CD4-positive, alpha-beta T cell treated with Interleukin-17A for 4 hours (primary cell): ENCODE data around the gene THSD4.
"Not testable (repeated sequence)": the region's sequence is repeated elsewhere in the genome, so short reads cannot be mapped to it uniquely, and the experiment has no call there.

Source experiments
- DNase-seq: peaks from one replicate; pipeline ENCODE4 v3.0.0-alpha.2; 2020; ENCODE audit warnings: mixed read lengths

The THSD4 gene

GRCh38 chr15:71124937-71125790, 9.9 kb downstream of the THSD4 start:
- no peak for DNase-seq

DNA sequence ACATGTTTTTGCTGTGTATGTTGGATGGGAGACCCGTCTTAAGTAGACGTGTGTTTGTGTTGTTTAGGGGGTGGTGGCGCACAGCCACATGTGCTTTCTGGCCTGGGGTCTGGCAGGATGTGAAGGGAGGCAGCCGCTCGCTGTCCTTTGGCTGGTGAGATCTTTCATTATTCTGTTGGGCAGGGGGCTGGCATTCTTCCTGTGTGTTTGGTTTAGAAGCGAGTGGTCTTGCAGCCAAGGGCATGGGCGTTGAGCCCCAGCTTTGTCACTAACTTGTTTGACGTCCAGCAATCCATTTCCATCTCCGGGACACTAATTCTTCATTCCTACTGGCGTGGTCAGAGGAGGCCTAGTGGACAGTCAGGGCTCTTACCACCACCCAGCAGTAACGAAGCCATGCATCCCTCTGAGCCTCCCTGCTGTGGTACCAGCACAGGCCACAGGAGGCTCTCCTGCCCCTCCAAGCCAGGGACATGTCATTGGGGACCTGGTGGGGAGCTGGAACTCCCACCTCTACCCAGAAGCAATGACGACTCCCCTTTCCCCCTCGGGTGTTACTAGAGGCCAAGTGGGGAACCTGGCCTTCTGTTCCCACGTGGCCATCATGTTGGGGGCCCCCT, 10.7 kb downstream of the THSD4 start:
- DNase-seq, result no peak

- no peak for DNase-seq
Observed at GRCh38 chr15:71127083-71127482, 11.8 kb downstream of the THSD4 start.

- not testable (repeated sequence) for DNase-seq
Observed at GRCh38 chr15:71128159-71128558, 12.9 kb downstream of the THSD4 start.

- DNase-seq, result no peak
Observed at GRCh38 chr15:71128939-71129562, 13.8 kb downstream of the THSD4 start.

- DNase-seq, result no peak
Observed at GRCh38 chr15:71129669-71130068, 14.4 kb downstream of the THSD4 start.

DNA sequence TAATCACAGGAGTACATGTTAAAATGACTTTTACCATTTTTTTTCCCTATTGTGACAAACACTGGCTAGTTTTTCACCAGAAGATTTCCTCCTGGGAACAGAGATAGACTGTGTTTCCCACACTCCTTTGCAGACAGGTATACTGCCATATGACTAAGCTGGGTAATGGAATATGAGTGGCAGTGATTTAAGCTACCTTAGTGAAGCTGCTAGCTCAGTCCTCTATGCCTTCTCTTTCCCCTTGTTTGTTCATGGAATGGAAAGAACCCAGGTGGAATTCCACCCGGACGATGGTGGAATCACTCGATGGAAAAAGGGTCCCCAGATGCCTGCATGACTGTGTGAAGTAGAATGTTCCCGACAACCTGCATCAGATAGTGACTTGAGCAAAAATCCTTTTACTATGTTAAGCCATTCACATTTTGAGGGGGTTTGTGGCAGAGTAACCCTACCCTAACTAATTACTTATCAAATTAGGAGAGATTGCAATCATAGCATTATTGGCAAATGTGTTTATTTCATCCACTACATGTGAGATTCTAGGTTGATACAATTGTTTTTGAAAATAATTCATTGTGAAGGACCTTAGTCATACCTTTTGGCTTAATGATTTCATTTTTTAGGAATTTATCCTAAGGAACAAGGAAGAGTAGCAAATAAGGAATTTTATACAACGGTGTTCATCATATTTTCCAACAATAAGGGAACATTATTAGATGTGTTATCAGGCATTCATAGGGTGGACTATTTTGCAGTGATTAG, 16.5 kb downstream of the THSD4 start:
- DNase-seq, result no peak

- no peak for DNase-seq
Observed at GRCh38 chr15:71133747-71134472, 18.6 kb downstream of the THSD4 start.

GRCh38 chr15:71136159-71136783, 21.0 kb downstream of the THSD4 start:
- DNase-seq, result no peak

DNA sequence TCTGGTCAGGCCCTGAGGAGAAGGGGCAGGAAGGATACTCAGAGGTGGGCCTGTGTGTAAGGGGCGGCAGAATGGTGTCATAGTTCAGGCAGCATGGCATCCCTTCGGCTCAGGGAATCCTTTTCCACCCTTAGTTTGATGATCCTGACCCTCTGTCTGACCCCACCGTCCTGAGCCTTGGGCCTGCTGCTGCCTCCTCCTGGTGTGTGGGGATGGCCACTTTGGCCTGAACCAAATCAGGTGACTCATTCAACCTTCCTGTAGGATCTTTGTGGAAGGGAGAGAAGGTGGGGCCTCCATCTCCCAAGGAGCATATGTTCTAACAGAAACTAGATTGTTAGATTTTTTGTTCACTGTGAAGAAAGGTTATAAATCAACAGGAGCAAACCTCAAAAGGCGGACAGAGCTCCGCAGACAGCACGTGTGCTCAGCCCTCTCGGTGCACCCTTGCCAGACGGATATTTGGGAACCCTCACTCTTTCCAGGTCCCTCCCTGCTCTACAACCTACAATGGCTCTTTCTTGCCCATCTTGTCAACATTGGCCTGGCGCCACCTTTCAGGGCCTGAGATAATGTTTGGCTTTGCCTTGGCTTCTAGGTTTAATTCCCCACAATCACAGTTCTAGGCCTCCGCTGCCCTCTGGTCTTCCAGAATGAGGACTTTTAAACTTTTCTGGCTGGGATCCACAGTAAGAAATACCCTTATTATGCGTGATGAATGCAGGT, 21.7 kb downstream of the THSD4 start:
- no peak for DNase-seq

- DNase-seq, result no peak
Observed at GRCh38 chr15:71138473-71138872, 23.2 kb downstream of the THSD4 start.

GRCh38 chr15:71139241-71139640, 24.0 kb downstream of the THSD4 start:
- DNase-seq, result no peak

DNA sequence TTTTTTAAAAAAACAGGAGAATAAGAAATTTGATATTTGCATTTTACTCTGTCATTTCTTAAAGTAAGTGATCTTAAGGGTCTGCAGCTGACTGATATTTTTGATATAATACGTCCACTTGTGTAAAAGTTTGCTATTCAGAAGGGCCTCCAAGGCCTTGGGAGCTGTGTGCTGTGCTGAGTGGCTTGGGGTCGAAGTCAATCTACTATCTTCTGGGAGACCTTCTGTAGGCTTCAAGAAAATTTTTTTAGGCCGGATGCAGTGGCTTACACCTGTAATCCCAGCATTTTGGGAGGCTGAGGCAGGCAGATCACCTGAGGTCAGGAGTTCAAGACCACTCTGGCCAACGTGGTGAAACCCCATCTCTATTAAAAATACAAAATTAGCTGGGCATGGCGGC, 26.3 kb downstream of the THSD4 start:
- DNase-seq, result no peak

- DNase-seq, result no peak
Observed at GRCh38 chr15:71142780-71143179, 27.5 kb downstream of the THSD4 start.

- no peak for DNase-seq
Observed at GRCh38 chr15:71143373-71144310, 28.4 kb downstream of the THSD4 start.

DNA sequence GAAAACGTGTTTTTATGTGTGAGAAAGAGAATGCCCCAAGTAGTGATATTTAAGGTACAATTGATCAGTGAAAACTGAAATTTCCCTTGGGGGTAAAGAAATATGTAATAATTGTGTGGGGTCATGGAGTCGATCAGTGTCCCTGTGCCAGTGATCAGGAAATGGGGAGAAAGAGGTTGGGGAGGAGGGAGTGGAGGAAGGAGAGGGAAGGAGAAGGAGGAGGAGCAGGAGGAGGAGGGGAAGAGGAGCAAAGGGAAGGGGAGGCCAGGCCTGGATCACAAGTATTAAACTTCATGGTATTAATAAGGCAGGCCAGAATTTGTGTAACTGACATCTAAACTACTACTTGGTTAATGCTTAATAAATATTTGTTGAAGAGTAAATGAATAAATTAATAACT, 30.4 kb downstream of the THSD4 start:
- no peak for DNase-seq

- DNase-seq, result no peak
Observed at GRCh38 chr15:71146580-71146982, 31.3 kb downstream of the THSD4 start.

DNA sequence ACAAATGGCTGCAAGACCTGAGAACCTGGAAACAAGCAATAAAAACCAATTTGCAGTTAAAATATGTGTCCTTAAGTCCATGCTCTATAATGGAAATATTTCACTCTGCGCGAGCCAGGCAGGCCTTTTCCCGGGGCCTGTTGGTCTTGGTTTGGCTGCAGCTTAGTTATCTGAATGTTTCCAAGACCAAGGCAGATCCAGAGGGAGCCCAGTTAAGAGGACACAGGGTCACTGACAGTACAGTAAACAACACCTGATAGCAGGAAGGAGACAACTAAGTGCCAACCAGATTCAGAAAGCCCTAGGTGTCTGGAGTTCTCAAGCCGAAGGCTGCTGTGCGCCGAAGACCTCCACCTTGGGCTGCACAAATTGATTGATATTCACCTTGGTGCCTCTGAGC, 32.8 kb downstream of the THSD4 start:
- DNase-seq, result no peak

DNA sequence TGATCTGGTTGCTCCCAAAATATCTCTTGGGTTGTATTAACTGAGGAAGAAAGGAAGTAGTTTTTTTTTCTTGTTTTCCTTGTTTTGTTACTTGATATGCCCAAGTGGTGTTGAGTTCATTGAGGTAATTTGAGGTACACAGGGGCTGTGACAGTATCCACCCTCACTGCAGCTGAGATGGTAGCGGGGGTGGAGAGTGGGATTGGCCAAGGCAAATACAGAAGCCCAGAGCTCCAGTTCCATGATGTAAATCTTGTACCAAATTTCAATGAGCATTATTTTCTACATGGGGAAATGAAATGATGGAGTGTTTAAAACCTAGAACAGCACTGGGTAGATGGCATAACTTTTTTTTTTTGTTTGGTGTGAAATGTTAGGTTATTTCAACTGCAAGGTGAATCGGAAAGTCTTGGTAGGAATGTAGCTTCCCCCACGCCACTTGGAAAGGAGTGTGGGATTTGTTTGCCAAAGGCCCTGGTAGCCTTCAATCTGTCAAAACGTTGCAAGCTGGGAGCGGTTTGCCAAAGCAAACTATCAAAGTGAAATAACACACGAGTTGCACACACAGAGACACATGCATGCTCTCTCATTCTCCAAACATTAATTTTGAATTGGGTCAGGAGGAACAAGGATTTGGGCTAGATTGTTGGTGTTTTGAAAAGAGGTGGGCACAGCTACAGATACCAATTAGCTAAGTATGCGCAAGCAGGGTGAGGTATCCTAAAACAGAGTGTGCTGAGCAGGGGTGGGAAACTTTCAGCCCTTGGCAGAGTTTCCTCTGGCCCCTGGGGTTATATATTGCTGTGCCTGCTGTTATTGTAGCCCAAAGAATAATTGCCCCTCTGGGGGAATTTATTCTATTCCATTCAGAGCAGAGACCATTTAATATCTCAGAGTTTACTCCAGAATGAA, 34.6 kb downstream of the THSD4 start:
- no peak for DNase-seq
